Peyer's patch (tissue), 4 donors: ENCODE measurements around the gene PSD4.

Experiments
- POLR2A ChIP-seq, 2 donors: fragments of 450-650 bp; IDR thresholded peaks; one replicate each; pipeline ENCODE4 v1.5.1; 2017; ENCODE audit warnings: antibody characterized with exemption in 2 of 2, mild to moderate bottlenecking in 2 of 2, moderate library complexity in 2 of 2
- TF ChIP-seq, protein P1 (sequence below), 6 experiments: fragments of 450-650 bp in 4 of 6; fragments of 200-600 bp in 2 of 6; sonication (generic) in 1 of 6; IDR thresholded peaks; one replicate each; pipeline ENCODE4 v1.5.1; 2017 to 2019; ENCODE audit warnings: antibody characterized with exemption in 6 of 6, mild to moderate bottlenecking in 3 of 6, moderate library complexity in 1 of 6

DNA sequence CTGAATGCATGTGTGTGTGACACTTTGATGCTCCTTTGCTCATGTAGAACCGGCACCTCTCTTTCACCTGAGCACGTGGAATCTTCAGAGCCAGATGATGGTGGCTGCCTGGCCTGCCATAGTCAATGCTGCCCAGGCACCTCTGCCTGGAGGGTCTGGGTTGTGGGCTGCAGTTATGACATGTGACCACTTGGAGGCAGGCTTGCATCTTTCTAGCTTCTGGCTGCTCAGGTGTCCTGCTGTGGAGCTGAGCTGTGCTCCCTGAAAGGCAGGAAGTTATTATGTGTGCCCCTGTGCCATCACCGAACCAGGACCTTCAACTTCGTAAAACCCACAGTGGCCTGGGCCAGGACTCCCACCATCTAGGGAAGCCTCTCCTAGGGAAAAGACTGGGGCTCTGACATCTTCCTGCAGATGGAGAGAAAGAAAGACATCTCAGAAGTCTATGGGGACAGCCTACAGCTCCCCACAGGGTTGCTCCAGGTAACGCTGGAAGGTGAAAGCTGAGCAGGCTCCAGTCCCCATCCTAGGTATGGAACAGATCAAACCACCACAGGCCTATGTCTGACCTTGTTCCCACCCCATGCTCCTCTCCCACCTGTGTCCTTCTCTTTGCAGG, 30.2 kb downstream of the PSD4 start:
- TF ChIP-seq, protein P1, sequence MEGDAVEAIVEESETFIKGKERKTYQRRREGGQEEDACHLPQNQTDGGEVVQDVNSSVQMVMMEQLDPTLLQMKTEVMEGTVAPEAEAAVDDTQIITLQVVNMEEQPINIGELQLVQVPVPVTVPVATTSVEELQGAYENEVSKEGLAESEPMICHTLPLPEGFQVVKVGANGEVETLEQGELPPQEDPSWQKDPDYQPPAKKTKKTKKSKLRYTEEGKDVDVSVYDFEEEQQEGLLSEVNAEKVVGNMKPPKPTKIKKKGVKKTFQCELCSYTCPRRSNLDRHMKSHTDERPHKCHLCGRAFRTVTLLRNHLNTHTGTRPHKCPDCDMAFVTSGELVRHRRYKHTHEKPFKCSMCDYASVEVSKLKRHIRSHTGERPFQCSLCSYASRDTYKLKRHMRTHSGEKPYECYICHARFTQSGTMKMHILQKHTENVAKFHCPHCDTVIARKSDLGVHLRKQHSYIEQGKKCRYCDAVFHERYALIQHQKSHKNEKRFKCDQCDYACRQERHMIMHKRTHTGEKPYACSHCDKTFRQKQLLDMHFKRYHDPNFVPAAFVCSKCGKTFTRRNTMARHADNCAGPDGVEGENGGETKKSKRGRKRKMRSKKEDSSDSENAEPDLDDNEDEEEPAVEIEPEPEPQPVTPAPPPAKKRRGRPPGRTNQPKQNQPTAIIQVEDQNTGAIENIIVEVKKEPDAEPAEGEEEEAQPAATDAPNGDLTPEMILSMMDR (IDR thresholded peaks at IDR 0.05): peak; percentile 72 to 96 (median 92)
- TF ChIP-seq POLR2A (IDR thresholded peaks at IDR 0.05): no peak
